C4-2B (cell line): ENCODE measurements around the gene CUL7.

Experiments used
- ZFX ChIP-seq: fragments of 450-650 bp; IDR thresholded peaks from 2 replicates; pipeline ENCODE4 v1.6.1; 2017
- TF ChIP-seq, protein P1 (sequence below): fragments of 450-650 bp; conservative IDR thresholded peaks from 2 replicates; pipeline ENCODE4 v1.5.1; 2017; ENCODE audit warnings: mild to moderate bottlenecking

- TF ChIP-seq, protein P1, sequence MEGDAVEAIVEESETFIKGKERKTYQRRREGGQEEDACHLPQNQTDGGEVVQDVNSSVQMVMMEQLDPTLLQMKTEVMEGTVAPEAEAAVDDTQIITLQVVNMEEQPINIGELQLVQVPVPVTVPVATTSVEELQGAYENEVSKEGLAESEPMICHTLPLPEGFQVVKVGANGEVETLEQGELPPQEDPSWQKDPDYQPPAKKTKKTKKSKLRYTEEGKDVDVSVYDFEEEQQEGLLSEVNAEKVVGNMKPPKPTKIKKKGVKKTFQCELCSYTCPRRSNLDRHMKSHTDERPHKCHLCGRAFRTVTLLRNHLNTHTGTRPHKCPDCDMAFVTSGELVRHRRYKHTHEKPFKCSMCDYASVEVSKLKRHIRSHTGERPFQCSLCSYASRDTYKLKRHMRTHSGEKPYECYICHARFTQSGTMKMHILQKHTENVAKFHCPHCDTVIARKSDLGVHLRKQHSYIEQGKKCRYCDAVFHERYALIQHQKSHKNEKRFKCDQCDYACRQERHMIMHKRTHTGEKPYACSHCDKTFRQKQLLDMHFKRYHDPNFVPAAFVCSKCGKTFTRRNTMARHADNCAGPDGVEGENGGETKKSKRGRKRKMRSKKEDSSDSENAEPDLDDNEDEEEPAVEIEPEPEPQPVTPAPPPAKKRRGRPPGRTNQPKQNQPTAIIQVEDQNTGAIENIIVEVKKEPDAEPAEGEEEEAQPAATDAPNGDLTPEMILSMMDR: no peak
- TF ChIP-seq ZFX: no peak
Observed at GRCh38 chr6:43014434-43014909, 39.2 kb downstream of the CUL7 start.
